ENCODE measurements around the gene ZNF135.

ZNF135 gene

GRCh38 chr19:58096884-58097283 lies 37.8 kb downstream of the ZNF135 start:
- DNase-seq = no peak

GRCh38 chr19:58097349-58097748 lies 38.3 kb downstream of the ZNF135 start:
- DNase-seq = no peak

GRCh38 chr19:58097781-58098681 lies 38.9 kb downstream of the ZNF135 start, which contains the start of gene ZSCAN18:
TSS of gene ZSCAN18 (minus strand) at chr19:58098231. CDS start at chr19:58090267, 7,964 bp downstream.
- DNase-seq = peak; percentile 88

DNA sequence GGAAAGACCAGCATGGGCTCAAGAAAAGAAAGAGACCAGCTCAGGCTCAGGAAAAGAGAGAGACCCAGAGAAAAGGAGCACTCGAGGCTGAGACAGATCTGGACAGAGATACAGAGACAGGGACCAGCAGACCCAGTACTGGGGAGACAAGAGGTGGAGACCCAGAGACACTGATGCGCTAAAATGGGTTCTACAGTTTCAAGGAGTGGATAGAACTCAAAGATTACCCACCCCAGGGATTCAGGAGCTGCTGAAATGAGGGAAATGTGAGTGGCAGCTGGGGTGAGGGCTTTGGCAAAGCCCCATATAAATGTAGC lies 39.6 kb downstream of the ZNF135 start:
- DNase-seq = no peak

- no peak for DNase-seq
These were observed 48.9 kb downstream of the ZNF135 start for GRCh38 chr19:58107778-58108545.

- DNase-seq = no peak
These were observed 49.4 kb downstream of the ZNF135 start for GRCh38 chr19:58108546-58108817.

GRCh38 chr19:58117841-58118575 lies 58.9 kb downstream of the ZNF135 start:
- no peak for DNase-seq

DNA sequence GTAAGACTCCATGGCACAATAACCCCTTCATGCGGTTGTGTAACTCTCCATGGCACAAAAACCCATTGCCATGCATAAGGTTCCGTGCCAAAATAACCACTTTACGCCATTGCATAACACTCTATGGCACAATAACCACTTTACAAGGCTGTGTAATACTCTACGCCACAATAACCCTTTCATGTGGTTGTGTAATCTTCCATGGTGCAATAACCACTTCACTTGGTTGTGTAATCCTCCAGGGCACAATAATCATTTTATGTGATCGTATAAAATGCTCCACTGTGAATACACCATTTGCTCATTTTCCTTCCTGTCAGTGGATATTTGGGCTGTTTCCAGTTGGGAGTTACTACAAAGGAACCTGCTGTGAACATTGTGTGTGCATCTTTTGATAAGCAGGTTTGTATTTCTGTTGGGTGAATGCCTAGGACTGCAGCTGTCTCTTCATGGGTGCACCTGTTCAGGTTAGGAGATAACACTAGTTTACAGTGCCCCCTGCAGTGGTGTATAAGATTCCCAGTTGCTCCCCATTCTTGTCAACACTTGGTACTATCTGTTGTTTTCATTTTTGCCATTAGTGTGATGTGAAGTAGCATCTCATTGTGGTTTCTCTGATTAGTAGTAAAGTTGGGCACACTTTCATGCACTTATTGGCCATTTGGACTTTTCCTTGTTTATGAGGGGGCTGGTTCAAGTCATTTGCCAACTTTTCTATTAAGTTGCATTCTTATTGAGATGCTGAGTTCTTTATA lies 60.1 kb downstream of the ZNF135 start:
- no peak for DNase-seq
